CD4-positive, alpha-beta T cell (primary cell): ENCODE measurements around the gene SH2D5. TPM values are rescaled to one million over a fixed set of nuclear protein-coding genes. Genes with fewer than 3 reads are reported as not detected.

Source experiments
- ATAC-seq: fragments of 200-7000 bp; cut with Tn5 transposase; one replicate; pipeline ENCODE4 v1.10.0; 2022; ENCODE audit warnings: mild to moderate bottlenecking; ENCODE audit not compliant: poor library complexity
- CTCF ChIA-PET: fragments of 350-600 bp; sonication (Branson Sonifier 250); formaldehyde crosslinking; loops from one replicate; lab custom pipeline; 2021; ENCODE audit warnings: antibody characterized with exemption, inconsistent platforms; lab: Charles Lee
- POLR2A ChIA-PET: fragments of 350-600 bp; sonication (Branson Sonifier 250); formaldehyde crosslinking; loops from one replicate; lab custom pipeline; 2021; ENCODE audit warnings: antibody characterized with exemption, inconsistent platforms; lab: Charles Lee
- DNase-seq, 14 experiments: peaks; one replicate each; pipeline ENCODE4 v3.0.0-alpha.2; 2013 to 2020; ENCODE audit warnings: mixed read lengths in 2 of 14
- H3K27ac ChIP-seq, 2 donors: one replicate each; pipeline versions ENCODE4 v1.5.1 to v1.7.0; 2013; ENCODE audit warnings: low read length in 2 of 2, low read depth in 1 of 2, mild to moderate bottlenecking in 1 of 2
- H3K27me3 ChIP-seq, 2 experiments: 1 replicate in 1 of 2; 2 replicates in 1 of 2; pipeline versions ENCODE4 v1.6.1 to v1.7.0; 2013; ENCODE audit warnings: low read length in 2 of 2, control low read depth in 1 of 2, mild to moderate bottlenecking in 1 of 2, moderate library complexity in 1 of 2; ENCODE audit not compliant: insufficient read depth in 2 of 2, control insufficient read depth in 1 of 2
- H3K36me3 ChIP-seq: one replicate; pipeline ENCODE4 v1.6.1; 2013; ENCODE audit warnings: low read length, control low read depth; ENCODE audit not compliant: insufficient read depth
- H3K4me1 ChIP-seq: one replicate; pipeline ENCODE4 v1.6.1; 2013; ENCODE audit warnings: low read length, control low read depth; ENCODE audit not compliant: insufficient read depth
- H3K4me3 ChIP-seq: one replicate; pipeline ENCODE4 v1.5.1; 2013; ENCODE audit warnings: mild to moderate bottlenecking, low read length, moderate library complexity
- H3K9me3 ChIP-seq, 2 experiments: 1 replicate in 1 of 2; 2 replicates in 1 of 2; pipeline versions ENCODE4 v1.6.1 to v1.7.0; 2013; ENCODE audit warnings: low read length in 2 of 2, mild to moderate bottlenecking in 2 of 2, control low read depth in 1 of 2, moderate library complexity in 1 of 2; ENCODE audit not compliant: control insufficient read depth in 1 of 2, insufficient read depth in 1 of 2
- H3K27ac Mint-ChIP-seq: one replicate; pipeline ENCODE4 v1.8.0; 2020; ENCODE audit warnings: mixed read lengths
- H3K27me3 Mint-ChIP-seq: one replicate; pipeline ENCODE4 v1.8.0; 2021; ENCODE audit warnings: mixed read lengths
- H3K36me3 Mint-ChIP-seq: one replicate; pipeline ENCODE4 v1.8.0; 2021; ENCODE audit warnings: low read depth, mixed read lengths
- H3K4me1 Mint-ChIP-seq: one replicate; pipeline ENCODE4 v1.8.0; 2021; ENCODE audit warnings: low read depth, mixed read lengths
- H3K4me3 Mint-ChIP-seq: one replicate; pipeline ENCODE4 v1.8.0; 2020; ENCODE audit warnings: mild to moderate bottlenecking, mixed read lengths
- H3K9me3 Mint-ChIP-seq: one replicate; pipeline ENCODE4 v1.8.0; 2020; ENCODE audit warnings: mixed read lengths
- CTCF ChIP-seq: fragments of 200-600 bp; IDR thresholded peaks from one replicate; pipeline ENCODE4 v1.8.0; 2022; ENCODE audit warnings: antibody characterized with exemption, mild to moderate bottlenecking
- intact Hi-C, 2 experiments: fragments of 100-400 bp; cut with DNase I in 1 of 2; cut with micrococcal nuclease in 1 of 2; formaldehyde crosslinking; loops; one replicate each; pipeline versions ENCODE4 v1.15.1 to v1.9.0; 2023 to 2025; cut with DNase I, micrococcal nuclease
- total RNA-seq, 174 experiments: library from RNA in 2 of 174; stranded (reverse) in 2 of 174; gene quantifications; one replicate each; pipeline ENCODE4 v1.2.3 and lab custom pipeline; 2021 to 2026

SH2D5 gene
- total RNA-seq, 2 experiments from 2014 or later = 0.08 TPM; not detected in 1

DNA sequence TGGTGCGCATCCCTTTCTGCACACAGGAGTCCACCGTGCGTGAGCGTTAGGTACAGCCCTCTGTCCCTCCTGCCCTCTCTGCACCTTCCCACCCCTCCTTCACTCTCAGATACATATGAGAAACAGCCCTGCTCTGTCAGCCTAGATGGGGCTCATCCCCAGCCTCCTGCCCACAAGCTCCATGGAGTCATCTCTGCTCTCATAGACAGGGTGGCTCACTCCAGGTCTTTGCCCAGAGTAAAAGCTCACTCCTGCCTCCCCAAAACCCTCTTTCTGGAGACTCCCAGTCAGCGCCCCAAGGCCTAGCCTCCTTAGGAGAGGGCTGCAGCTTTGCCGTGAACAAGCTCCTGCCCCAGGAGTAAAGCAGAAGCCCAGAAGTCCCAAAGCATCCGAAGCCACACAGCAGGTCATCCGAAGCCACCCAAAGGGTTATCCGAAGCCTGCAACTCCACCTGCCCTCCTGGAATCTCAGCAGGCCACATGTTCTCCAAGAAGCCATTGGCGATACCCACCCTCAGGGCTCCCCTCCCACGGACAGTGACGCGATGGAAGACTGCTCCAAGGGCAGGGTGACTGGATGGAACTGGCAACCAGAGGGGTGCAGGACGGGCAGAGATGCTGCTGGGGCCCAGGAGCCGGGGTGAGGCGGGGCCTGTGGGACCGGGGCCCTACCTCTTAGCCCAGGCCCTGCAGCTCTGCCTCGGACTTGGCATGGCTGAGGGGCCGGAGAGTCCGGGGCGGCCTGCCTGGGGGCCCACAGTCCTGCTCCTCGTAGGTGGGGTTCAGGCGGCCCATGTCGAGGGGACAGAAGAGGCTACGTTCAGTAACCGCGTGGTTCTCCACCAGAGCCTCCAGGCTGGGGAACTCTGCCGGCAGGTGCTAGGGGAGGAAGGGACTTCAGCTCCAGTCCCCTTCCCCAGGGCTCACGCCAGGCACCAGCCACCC is 11.1 kb downstream of the SH2D5 start:
- Histone ChIP-seq H3K4me1 (peaks cover 13% of the 10 kb centered on the region), H3K36me3 (no peaks in the 10 kb centered on the region), H3K27me3 (peaks cover 9 to 10% of the 10 kb centered on the region in 2 experiments), H3K27ac (no peak overlapping the region), H3K9me3 (peaks cover 0 to 4% of the 10 kb centered on the region in 2 experiments), H3K4me3 (no peak overlapping the region)
- CTCF ChIA-PET = interaction anchor here (1.5 kb wide), 1 partner anchor 25 kb away, joined by 3 read pairs; no protein-coding TSS in a partner anchor
- POLR2A ChIA-PET = no interaction called here
- intact Hi-C loops = no loop called here
- no peak for TF ChIP-seq CTCF
- Mint-ChIP-seq H3K27ac (no peak overlapping the region), H3K36me3 (no peaks in the 10 kb centered on the region), H3K4me1 (peaks cover 10% of the 10 kb centered on the region), H3K27me3 (peaks cover 14% of the 10 kb centered on the region), H3K9me3 (no peaks in the 10 kb centered on the region), H3K4me3 (no peak overlapping the region)
- ATAC-seq (no peak), DNase-seq (peak in 1 of 14 experiments; percentile 22)

DNA sequence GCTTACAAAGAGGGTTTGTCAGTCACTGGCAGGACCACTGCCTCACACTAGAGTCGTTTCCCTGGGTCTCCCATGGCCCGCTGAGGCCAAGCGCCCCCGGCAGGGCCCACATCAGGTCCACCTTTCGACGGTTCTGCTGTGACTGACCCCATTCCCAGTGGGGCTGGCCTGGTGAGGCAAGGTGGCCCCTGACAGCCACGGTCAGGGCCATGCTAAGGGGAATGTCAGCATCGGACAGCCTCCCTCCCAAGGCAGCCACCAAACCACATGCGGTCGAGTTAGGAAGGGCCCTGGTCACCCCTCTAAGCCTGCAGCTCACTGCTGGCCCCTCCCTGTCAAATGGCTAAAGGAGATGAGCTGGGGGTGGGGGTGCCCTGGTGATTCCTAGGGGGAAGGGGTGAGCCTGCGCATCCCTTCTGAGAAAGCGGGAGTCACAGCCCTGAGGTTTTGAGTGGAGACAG is 11.8 kb downstream of the SH2D5 start:
- TF ChIP-seq CTCF = no peak
- Mint-ChIP-seq H3K27me3 (peaks cover 21% of the 10 kb centered on the region), H3K36me3 (no peaks in the 10 kb centered on the region), H3K27ac (no peak overlapping the region), H3K4me1 (peaks cover 13% of the 10 kb centered on the region), H3K9me3 (no peaks in the 10 kb centered on the region), H3K4me3 (no peak overlapping the region)
- H3K4me1 ChIP-seq = peaks cover 13% of the 10 kb centered on the region
- CTCF ChIA-PET = interaction anchor here (1.5 kb wide), 1 partner anchor 24 kb away, joined by 3 read pairs; no protein-coding TSS in a partner anchor
- H3K4me3 ChIP-seq = no peak overlapping the region
- no peaks in the 10 kb centered on the region for H3K36me3 ChIP-seq
- no peak overlapping the region for H3K27ac ChIP-seq
- no peak for ATAC-seq
- POLR2A ChIA-PET = no interaction called here
- intact Hi-C loops = no loop called here
- H3K27me3 ChIP-seq = peaks cover 15% of the 10 kb centered on the region in 2 experiments
- DNase-seq = peak in 1 of 14 experiments; percentile 29
- peaks cover 0 to 4% of the 10 kb centered on the region in 2 experiments for H3K9me3 ChIP-seq

- POLR2A ChIA-PET = no interaction called here
- DNase-seq (no peak), ATAC-seq (no peak)
- intact Hi-C loops = no loop called here
- Mint-ChIP-seq H3K36me3 (no peaks in the 10 kb centered on the region), H3K4me3 (no peak overlapping the region), H3K27me3 (peaks cover 28% of the 10 kb centered on the region), H3K9me3 (no peaks in the 10 kb centered on the region), H3K27ac (no peak overlapping the region), H3K4me1 (peaks cover 13% of the 10 kb centered on the region)
- Histone ChIP-seq H3K9me3 (peaks cover 0 to 4% of the 10 kb centered on the region in 2 experiments), H3K27me3 (peaks cover 18 to 20% of the 10 kb centered on the region in 2 experiments), H3K27ac (no peak overlapping the region), H3K4me3 (no peak overlapping the region), H3K36me3 (no peaks in the 10 kb centered on the region), H3K4me1 (peaks cover 13% of the 10 kb centered on the region)
- CTCF ChIA-PET = no interaction called here
- TF ChIP-seq CTCF = no peak
Measured at GRCh38 chr1:20719871-20720620, 12.5 kb downstream of the SH2D5 start.
